ENCODE data around the gene EPS8L2. TPM values are rescaled to one million over a fixed set of nuclear protein-coding genes. Genes with fewer than 3 reads are reported as not detected.

Gene EPS8L2
- total and polyA plus RNA-seq, 2 of the 4 experiments (the other 2 are of a cell fraction) = 17.2 to 39.4 TPM

- no peak overlapping the region for H2BK120ac ChIP-seq (ENCODE audit: low read depth, low read length)
- no peaks in the 10 kb centered on the region for H3K4me1 ChIP-seq (ENCODE audit: control insufficient read depth, insufficient read depth, low read length)
- H2AFZ ChIP-seq (replicated peaks; ENCODE audit: low read length, poor library complexity) = no peak overlapping the region
- no peak overlapping the region for H3K56ac ChIP-seq (ENCODE audit: extremely low read depth, insufficient read depth, low read length)
- dilution Hi-C loops (cut with HindIII; ENCODE audit: low sequenced_read_pairs, unreplicated experiment) = no loop called here
- no peak overlapping the region for H4K91ac ChIP-seq (ENCODE audit: insufficient read depth, low read depth, low read length)
- no peaks in the 10 kb centered on the region for H3K9me1 ChIP-seq (ENCODE audit: insufficient read depth, low read length)
- ATAC-seq (ENCODE audit: low read depth) (no peak), DNase-seq (no peak)
- no peaks in the 10 kb centered on the region for H3K27me3 ChIP-seq (ENCODE audit: control insufficient read depth, insufficient read depth, low read length)
- no peak overlapping the region for H3K23ac ChIP-seq (ENCODE audit: low read depth, low read length)
- peaks cover 21% of the 10 kb centered on the region for H3K36me3 ChIP-seq (ENCODE audit: control insufficient read depth, insufficient read depth, low read length)
- no TSS peak for BruUV-seq (replicated peaks)
- H2AK9ac ChIP-seq (replicated peaks; ENCODE audit: low read depth, low read length, poor library complexity) = no peak overlapping the region
- peaks cover 8 to 13% of the 10 kb centered on the region in 2 experiments; a peak in 2 of 4 replicates for H3K79me1 ChIP-seq (ENCODE audit: low read depth in 1 of 2, low read length in 2 of 2)
- no peak overlapping the region for H3K9ac ChIP-seq (ENCODE audit: low read depth, low read length)
- no peak overlapping the region for H3K27ac ChIP-seq (ENCODE audit: insufficient read depth, low read length)
- no peaks in the 10 kb centered on the region for H3K9me3 ChIP-seq (ENCODE audit: control insufficient read depth, insufficient read depth, low read length)
- H2BK5ac ChIP-seq (ENCODE audit: low read depth, low read length, poor library complexity, severe bottlenecking) = no peak overlapping the region
- POLR2A ChIA-PET (ENCODE audit: unreplicated experiment) = no interaction called here
- no peak overlapping the region for H2AK5ac ChIP-seq (ENCODE audit: low read depth, low read length)
- H4K20me1 ChIP-seq (ENCODE audit: insufficient read depth, low read length) = peaks cover 8% of the 10 kb centered on the region
- in situ Hi-C loops (cut with MboI; ENCODE audit: low sequenced_read_pairs) = loop anchor here (5.0 kb wide), 1 partner anchor 78 kb away; no protein-coding TSS in a partner anchor
- intact Hi-C loops (cut with micrococcal nuclease) = no loop called here
- no peak overlapping the region for H4K8ac ChIP-seq (ENCODE audit: low read depth in 2 of 2, low read length in 2 of 2)
- CTCF ChIA-PET = no interaction called here
- H3K4me2 ChIP-seq (ENCODE audit: low read depth, low read length) = no peak overlapping the region
- no peak for TF ChIP-seq RCOR1 (IDR thresholded peaks at IDR 0.05; ENCODE audit: insufficient replicate concordance, low read length)
- TF ChIP-seq ELK1 (IDR thresholded peaks at IDR 0.05; ENCODE audit: borderline replicate concordance, low read depth, low read length) = no peak
- TF ChIP-seq USF2 (IDR thresholded peaks at IDR 0.05; ENCODE audit: low read depth, low read length) = no peak
- TF ChIP-seq RFX5 (IDR thresholded peaks at IDR 0.05; ENCODE audit: low read depth, low read length) = no peak
- no peak for TF ChIP-seq NFE2L2 (IDR thresholded peaks at IDR 0.05; ENCODE audit: low read depth, low read length)
- TF ChIP-seq SMC3 (IDR thresholded peaks at IDR 0.05; ENCODE audit: low read depth, low read length) = no peak
- no peak for TF ChIP-seq CHD1 (IDR thresholded peaks at IDR 0.05; ENCODE audit: low read depth, low read length)
- TF ChIP-seq POLR2A (IDR thresholded peaks at IDR 0.05; ENCODE audit: low read depth, low read length) = no peak
- TF ChIP-seq CTCF (conservative IDR thresholded peaks at IDR 0.05; ENCODE audit: low read depth, low read length) = no peak
- TF ChIP-seq BHLHE40 (IDR thresholded peaks at IDR 0.05; ENCODE audit: low read depth, low read length) = no peak
- no peak for TF ChIP-seq RAD21 (IDR thresholded peaks at IDR 0.05; ENCODE audit: low read length)
- TF ChIP-seq MXI1 (IDR thresholded peaks at IDR 0.05; ENCODE audit: borderline replicate concordance, low read depth, low read length) = no peak
- no peak for TF ChIP-seq MAZ (IDR thresholded peaks at IDR 0.05; ENCODE audit: borderline replicate concordance, low read depth, low read length)
- TF ChIP-seq CEBPB (IDR thresholded peaks at IDR 0.05; ENCODE audit: low read depth, low read length) = no peak
- H3K18ac ChIP-seq (ENCODE audit: low read depth, low read length) = no peak overlapping the region
- no peak overlapping the region for H2BK15ac ChIP-seq (ENCODE audit: low read depth, low read length)
- H3K14ac ChIP-seq (replicated peaks; ENCODE audit: low read depth, low read length) = no peak overlapping the region
- no peak overlapping the region for H3K4ac ChIP-seq (ENCODE audit: low read depth, low read length)
- 94% methylated on average over 10 of the region's 16 CpGs; no CpG with 5 or more reads in 1 of the 2 experiments for WGBS, 2 experiments (ENCODE audit: extremely low coverage in 2 of 2, insufficient read length in 1 of 2)
- no peak overlapping the region for H4K5ac ChIP-seq (ENCODE audit: low read depth, low read length)
- no peak overlapping the region for H2BK20ac ChIP-seq (ENCODE audit: low read depth, low read length)
- H3K4me3 ChIP-seq (ENCODE audit: insufficient read depth, low read depth, low read length) = no peak overlapping the region
These were observed 46.4 kb upstream of the EPS8L2 start for GRCh38 chr11:659532-660085.
